GM12875 (cell line): ENCODE results near the gene OR4X2.
"Not testable (repeated sequence)": the region's sequence is repeated elsewhere in the genome, so short reads cannot be mapped to it uniquely, and the experiment has no call there.

ENCODE experiments used
- H3K4me3 ChIP-seq: one replicate; pipeline ENCODE4 v1.5.1; 2011; ENCODE audit warnings: low read depth, low read length, control low read depth
- CTCF ChIP-seq: IDR thresholded peaks from 2 replicates; pipeline ENCODE4 v1.5.1; 2011; ENCODE audit warnings: low read depth, mild to moderate bottlenecking, control low read depth, inconsistent platforms, low read length, moderate library complexity, borderline replicate concordance; ENCODE audit not compliant: insufficient read depth

OR4X2 gene

GRCh38 chr11:48244804-48245203 lies at the start of gene OR4X2:
OR4X2 (plus strand) TSS chr11:48245104; CDS start chr11:48245104, 0 bp downstream.
- no peak within 1 kb of the TSS for H3K4me3 ChIP-seq
- TF ChIP-seq CTCF, result no peak

- no peak overlapping the region for H3K4me3 ChIP-seq
- no peak for TF ChIP-seq CTCF
Observed at GRCh38 chr11:48207881-48208280, 37.0 kb upstream of the OR4X2 start.

- H3K4me3 ChIP-seq, result no peak overlapping the region
- 0 out of 2 replicates have a peak, but pooled peaks have one; percentile 6 for TF ChIP-seq CTCF
Observed at GRCh38 chr11:48210052-48210451, 34.9 kb upstream of the OR4X2 start.

GRCh38 chr11:48216510-48216909 lies 28.4 kb upstream of the OR4X2 start, which contains the start of gene OR4B1:
OR4B1 (plus strand) TSS chr11:48216810; CDS start chr11:48216810, 0 bp downstream.
- TF ChIP-seq CTCF, result no peak
- no peak within 1 kb of the TSS for H3K4me3 ChIP-seq

- TF ChIP-seq CTCF, result no peak
- H3K4me3 ChIP-seq, result no peak overlapping the region
Observed at GRCh38 chr11:48228761-48229160, 16.1 kb upstream of the OR4X2 start.

- not testable (repeated sequence) for H3K4me3 ChIP-seq
Observed at GRCh38 chr11:48230057-48230456, 14.8 kb upstream of the OR4X2 start.

- no peak for TF ChIP-seq CTCF
- no peak overlapping the region for H3K4me3 ChIP-seq
Observed at GRCh38 chr11:48237727-48238126, 7.2 kb upstream of the OR4X2 start.

GRCh38 chr11:48242501-48242900 lies 2.4 kb upstream of the OR4X2 start:
- no peak for TF ChIP-seq CTCF
- H3K4me3 ChIP-seq, result no peak overlapping the region
